BJ (cell line): ENCODE measurements around the gene SORBS1. TPM values are rescaled to one million over a fixed set of nuclear protein-coding genes. Genes with fewer than 3 reads are reported as not detected.

Experiments
- CTCF ChIA-PET: fragments of 350-600 bp; formaldehyde crosslinking; extraction: SDS; loops from one replicate; lab custom pipeline; 2021; ENCODE audit warnings: antibody characterized with exemption, inconsistent platforms; lab: Yijun Ruan, JAX
- POLR2A ChIA-PET: fragments of 300-600 bp; sonication (Branson Sonifier 250); formaldehyde crosslinking; extraction: SDS; loops from one replicate; lab custom pipeline; 2021; ENCODE audit warnings: antibody characterized with exemption; lab: Charles Lee
- DNase-seq: peaks from one replicate; pipeline ENCODE4 v3.0.0-alpha.2; 2011; ENCODE audit warnings: low read depth
- H3K27me3 ChIP-seq: 2 replicates; pipeline ENCODE4 v1.6.0; 2011; ENCODE audit warnings: low read length; ENCODE audit not compliant: control insufficient read depth, insufficient read depth
- H3K36me3 ChIP-seq: 2 replicates; pipeline ENCODE4 v1.5.1; 2011; ENCODE audit warnings: low read length; ENCODE audit not compliant: control insufficient read depth, insufficient read depth
- H3K4me3 ChIP-seq: 2 replicates; pipeline ENCODE4 v1.5.1; 2011; ENCODE audit warnings: low read depth, mild to moderate bottlenecking, control low read depth, low read length
- CTCF ChIP-seq: IDR thresholded peaks from 2 replicates; pipeline ENCODE4 v1.5.1; 2011; ENCODE audit warnings: low read depth, mild to moderate bottlenecking, control low read depth, inconsistent platforms, low read length, moderate library complexity; ENCODE audit not compliant: insufficient read depth
- polyA plus RNA-seq: library from polyadenylated mRNA; depleted of rRNA; stranded (reverse); fragments of >200 nt; gene quantifications from 2 replicates; pipeline ENCODE4 v1.2.3, GENCODE V29; 2011

SORBS1 gene
- polyA plus RNA-seq, 1 experiment = 1.8 TPM

DNA sequence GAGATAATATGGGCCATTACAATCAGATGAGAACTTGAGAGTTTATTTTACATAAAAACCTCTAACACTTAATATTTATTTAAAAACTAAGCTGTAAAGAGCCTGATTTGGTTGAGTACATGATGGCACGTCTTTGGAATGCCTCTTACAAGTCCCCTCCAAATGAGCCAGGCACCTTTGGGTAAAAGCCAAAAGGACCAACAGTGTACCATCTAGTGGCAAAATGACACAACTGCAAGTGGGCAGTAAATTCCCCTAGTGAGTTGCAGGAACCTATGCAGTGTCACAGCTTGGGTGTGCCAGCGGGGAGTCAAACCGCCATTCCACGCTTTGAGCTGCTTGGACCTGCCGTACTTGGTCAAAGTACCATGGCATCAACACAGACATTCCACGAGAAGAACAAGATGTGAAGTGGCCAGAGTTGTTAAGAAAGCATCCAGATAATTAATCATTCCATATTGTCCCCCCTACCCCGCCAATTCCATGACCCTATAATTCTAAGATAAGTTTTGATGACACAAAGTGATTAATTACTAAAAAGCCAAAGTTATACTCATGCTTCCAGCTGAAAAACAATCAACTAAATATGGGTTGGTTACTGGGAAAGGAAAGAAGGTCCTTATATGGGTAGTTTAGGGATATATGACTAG lies 115.2 kb downstream of the SORBS1 start:
- peak; percentile 80 for TF ChIP-seq CTCF
- CTCF ChIA-PET = interaction anchor here (0.8 to 4.9 kb wide), 15 partner anchors 9 to 397 kb away, joined by 3 to 61 read pairs (median 4); no protein-coding TSS in a partner anchor
- DNase-seq = peak; percentile 18
- POLR2A ChIA-PET = interaction anchor here (0.7 kb wide), 1 partner anchor 16 kb away, joined by 3 read pairs; no protein-coding TSS in a partner anchor
- no peaks in the 10 kb centered on the region for H3K36me3 ChIP-seq
- H3K4me3 ChIP-seq = no peak overlapping the region
- H3K27me3 ChIP-seq = no peaks in the 10 kb centered on the region

DNA sequence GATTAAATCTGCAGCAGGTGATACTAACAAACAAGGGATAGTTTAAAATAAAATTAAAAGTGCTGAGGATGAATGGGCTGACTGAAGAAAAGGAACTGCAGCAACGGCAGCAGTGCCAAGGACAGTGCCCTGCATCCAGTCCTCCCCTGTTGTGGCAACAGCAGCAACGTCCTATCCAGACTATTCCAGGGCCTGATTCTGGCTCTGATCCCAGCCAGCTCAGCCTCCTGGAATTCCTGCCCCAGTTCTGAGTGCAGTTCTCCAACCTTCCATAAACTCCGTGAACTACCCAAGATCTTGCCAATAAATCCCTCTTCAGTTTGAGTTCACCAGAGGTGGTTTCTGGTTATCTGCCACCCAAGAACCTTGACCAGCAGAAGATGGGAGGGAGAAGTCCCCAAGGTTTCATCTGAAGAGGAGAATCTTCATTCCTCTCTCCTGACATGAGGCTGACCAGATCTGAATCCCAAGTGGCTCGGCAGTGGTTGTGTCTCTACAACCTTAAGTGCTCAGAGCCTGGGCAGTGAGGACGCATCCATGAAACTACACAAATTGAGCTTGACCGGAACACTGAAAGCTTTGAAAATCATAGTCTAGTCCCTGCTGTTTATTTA lies 115.8 kb downstream of the SORBS1 start:
- TF ChIP-seq CTCF = no peak
- DNase-seq = peak; percentile 25
- no peaks in the 10 kb centered on the region for H3K27me3 ChIP-seq
- H3K36me3 ChIP-seq = no peaks in the 10 kb centered on the region
- POLR2A ChIA-PET = interaction anchor here (0.7 kb wide), 1 partner anchor 15 kb away, joined by 3 read pairs; no protein-coding TSS in a partner anchor
- H3K4me3 ChIP-seq = no peak overlapping the region
- CTCF ChIA-PET = interaction anchor here (0.8 to 4.9 kb wide), 14 partner anchors 8 to 398 kb away, joined by 3 to 61 read pairs (median 4); no protein-coding TSS in a partner anchor

GRCh38 chr10:95444792-95445191 lies 116.4 kb downstream of the SORBS1 start:
- H3K36me3 ChIP-seq = no peaks in the 10 kb centered on the region
- no peak overlapping the region for H3K4me3 ChIP-seq
- DNase-seq = no peak
- CTCF ChIA-PET = interaction anchor here (0.7 to 4.9 kb wide), 8 partner anchors 7 to 399 kb away, joined by 3 to 61 read pairs (median 9); no protein-coding TSS in a partner anchor
- no peaks in the 10 kb centered on the region for H3K27me3 ChIP-seq
- POLR2A ChIA-PET = no interaction called here
- no peak for TF ChIP-seq CTCF

DNA sequence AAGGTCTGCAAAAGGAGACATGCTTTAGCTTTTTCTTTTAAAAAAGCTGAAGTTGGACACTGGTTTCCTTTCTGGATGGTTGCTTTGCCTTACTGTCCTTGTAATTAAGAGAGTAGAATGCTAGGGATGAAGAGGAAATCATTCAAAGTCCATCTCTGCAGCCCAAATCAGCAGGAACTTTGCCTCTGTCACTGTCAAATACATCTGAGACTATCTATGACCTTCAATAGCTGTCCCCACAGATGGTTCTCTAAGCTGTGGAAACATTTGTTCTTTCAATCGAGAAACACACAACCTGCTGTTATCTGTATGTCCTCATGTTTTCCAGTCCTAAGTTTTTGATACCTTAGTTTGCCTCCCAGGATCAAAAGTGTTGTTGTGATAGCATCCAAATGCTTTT lies 117.5 kb downstream of the SORBS1 start:
- H3K36me3 ChIP-seq = no peaks in the 10 kb centered on the region
- no peak for DNase-seq
- POLR2A ChIA-PET = no interaction called here
- no peaks in the 10 kb centered on the region for H3K27me3 ChIP-seq
- TF ChIP-seq CTCF = no peak
- H3K4me3 ChIP-seq = no peak overlapping the region
- CTCF ChIA-PET = interaction anchor here (1.4 to 2.1 kb wide), 3 partner anchors 10 to 158 kb away, joined by 3 to 7 read pairs (median 4); no protein-coding TSS in a partner anchor

DNA sequence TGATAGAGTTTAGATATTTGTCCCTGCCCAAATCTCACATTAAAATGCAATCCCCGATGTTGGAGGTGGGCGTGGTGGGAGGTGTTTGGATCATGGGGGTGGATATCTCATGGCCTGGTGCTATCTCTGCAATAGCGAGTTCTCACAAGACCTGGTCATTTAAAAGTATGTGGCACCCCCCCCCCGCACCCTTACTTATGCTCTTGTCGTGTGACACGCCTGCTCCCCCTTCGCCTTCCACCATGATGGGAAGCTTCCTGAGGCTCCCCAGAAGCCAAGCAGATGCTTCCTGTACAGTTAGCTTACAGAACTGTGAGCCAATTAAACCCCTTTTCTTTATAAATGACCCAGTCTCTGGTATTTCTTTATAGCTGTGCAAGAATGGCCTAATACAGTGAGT lies 118.8 kb downstream of the SORBS1 start:
- Histone ChIP-seq H3K4me3 (no peak overlapping the region), H3K27me3 (no peaks in the 10 kb centered on the region), H3K36me3 (no peaks in the 10 kb centered on the region)
- POLR2A ChIA-PET = interaction anchor here (0.6 kb wide), 1 partner anchor 181 kb away, joined by 9 read pairs; no protein-coding TSS in a partner anchor
- no peak for DNase-seq
- no peak for TF ChIP-seq CTCF
- CTCF ChIA-PET = interaction anchor here (1.0 to 2.1 kb wide), 3 partner anchors 11 to 160 kb away, joined by 4 to 14 read pairs (median 7); no protein-coding TSS in a partner anchor
